Measurements from ENCODE around the gene FH. TPM values are rescaled to one million over a fixed set of nuclear protein-coding genes. Genes with fewer than 3 reads are reported as not detected.

The FH gene
- total RNA-seq, 2 experiments from 2014 or later, result 53.5 to 54.7 TPM

GRCh38 chr1:241536304-241536703, 16.7 kb upstream of the FH start:
- DNase-seq, result no peak
- no peak overlapping the region for H3K27ac Mint-ChIP-seq
- POLR2A ChIA-PET, result no interaction called here
- H3K4me3 Mint-ChIP-seq, result no peak overlapping the region
- H3K36me3 Mint-ChIP-seq, result no peaks in the 10 kb centered on the region
- H3K9me3 Mint-ChIP-seq, result no peaks in the 10 kb centered on the region
- H3K27me3 Mint-ChIP-seq, result peaks cover 5% of the 10 kb centered on the region
- ATAC-seq (ENCODE audit: low read depth), result no peak
- peaks cover 3% of the 10 kb centered on the region for H3K4me1 Mint-ChIP-seq

- Mint-ChIP-seq H3K9me3 (no peaks in the 10 kb centered on the region), H3K36me3 (no peaks in the 10 kb centered on the region), H3K27me3 (peaks cover 7% of the 10 kb centered on the region), H3K27ac (no peak overlapping the region), H3K4me1 (peaks cover 6% of the 10 kb centered on the region), H3K4me3 (no peak overlapping the region)
- POLR2A ChIA-PET, result interaction anchor here (1.0 kb wide), 1 partner anchor 376 kb away, joined by 3 read pairs; no protein-coding TSS in a partner anchor
- ATAC-seq (ENCODE audit: low read depth) (no peak), DNase-seq (no peak)
Observed at GRCh38 chr1:241533326-241534115, 14.0 kb upstream of the FH start.

DNA sequence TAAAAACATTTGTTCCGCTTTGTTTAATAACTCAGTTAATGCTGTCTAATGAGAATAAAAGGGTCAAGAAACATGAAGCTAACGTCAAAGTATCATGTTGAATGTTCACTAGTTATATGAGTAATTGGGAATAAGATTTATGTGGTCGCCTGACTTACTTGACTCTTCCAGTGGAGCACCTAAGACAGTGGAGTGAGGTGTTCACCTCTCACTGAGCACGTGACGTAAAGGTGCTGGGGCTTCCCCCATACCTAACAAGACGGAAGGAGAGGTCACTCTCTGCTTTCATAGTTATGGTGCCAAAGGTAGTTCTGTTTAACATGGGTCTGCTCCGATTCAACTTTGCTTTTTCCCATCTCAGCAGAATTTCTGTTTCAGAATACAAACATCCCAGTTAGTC, 13.3 kb upstream of the FH start:
- Mint-ChIP-seq H3K36me3 (no peaks in the 10 kb centered on the region), H3K9me3 (no peaks in the 10 kb centered on the region), H3K4me3 (no peak overlapping the region), H3K27me3 (peaks cover 9% of the 10 kb centered on the region), H3K27ac (no peak overlapping the region), H3K4me1 (peaks cover 6% of the 10 kb centered on the region)
- ATAC-seq (ENCODE audit: low read depth), result no peak
- no peak for DNase-seq
- POLR2A ChIA-PET, result interaction anchor here (1.0 kb wide), 1 partner anchor 376 kb away, joined by 3 read pairs; no protein-coding TSS in a partner anchor

DNA sequence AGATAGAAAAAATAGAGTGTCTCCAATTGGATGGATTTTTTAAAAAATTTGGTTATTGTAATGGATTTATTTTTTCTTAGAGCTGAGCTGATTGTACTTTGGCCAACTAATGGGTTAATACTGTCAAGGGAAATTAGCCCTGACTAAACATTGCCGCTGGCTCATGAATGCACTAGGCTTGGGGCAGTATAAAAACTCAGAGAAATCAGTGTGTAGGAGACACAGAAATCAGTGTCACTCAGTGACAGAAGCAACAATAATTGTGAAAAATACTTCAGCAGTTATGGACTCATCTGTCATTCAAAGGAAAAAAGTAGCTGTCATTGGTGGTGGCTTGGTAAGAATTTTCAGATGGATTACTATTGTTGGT, 12.6 kb upstream of the FH start, which contains the start of gene KMO:
TSS of gene KMO (plus strand) at position 217 of the 370 bp plus-strand sequence. CDS start at position 284, 67 bp downstream.
- ATAC-seq (ENCODE audit: low read depth), result peak; percentile 37
- POLR2A ChIA-PET, result interaction anchor here (1.0 kb wide), 1 partner anchor 377 kb away, joined by 3 read pairs; no protein-coding TSS in a partner anchor
- H3K4me1 Mint-ChIP-seq, result peaks cover 6% of the 10 kb centered on the region
- H3K27me3 Mint-ChIP-seq, result peaks cover 11% of the 10 kb centered on the region
- H3K9me3 Mint-ChIP-seq, result no peaks in the 10 kb centered on the region
- peak within 1 kb of the TSS; percentile 97 for H3K27ac Mint-ChIP-seq
- no peak for DNase-seq
- H3K36me3 Mint-ChIP-seq, result no peaks in the 10 kb centered on the region
- peak within 1 kb of the TSS; percentile 99 for H3K4me3 Mint-ChIP-seq

GRCh38 chr1:241531195-241532161, 11.9 kb upstream of the FH start:
- ATAC-seq (ENCODE audit: low read depth), result peak; percentile 78
- H3K4me3 Mint-ChIP-seq, result peak overlapping the region; percentile 99
- peak overlapping the region; percentile 97 for H3K27ac Mint-ChIP-seq
- POLR2A ChIA-PET, result no interaction called here
- DNase-seq, result no peak
- no peaks in the 10 kb centered on the region for H3K36me3 Mint-ChIP-seq
- H3K9me3 Mint-ChIP-seq, result no peaks in the 10 kb centered on the region
- H3K27me3 Mint-ChIP-seq, result peaks cover 11% of the 10 kb centered on the region
- peaks cover 6% of the 10 kb centered on the region for H3K4me1 Mint-ChIP-seq

- Mint-ChIP-seq H3K4me3 (no peak overlapping the region), H3K36me3 (no peaks in the 10 kb centered on the region), H3K4me1 (peaks cover 4% of the 10 kb centered on the region), H3K9me3 (no peaks in the 10 kb centered on the region), H3K27ac (no peak overlapping the region), H3K27me3 (peaks cover 34% of the 10 kb centered on the region)
- POLR2A ChIA-PET, result no interaction called here
- ATAC-seq (ENCODE audit: low read depth), result no peak
- DNase-seq, result no peak
Observed at GRCh38 chr1:241527146-241527545, 7.6 kb upstream of the FH start.

DNA sequence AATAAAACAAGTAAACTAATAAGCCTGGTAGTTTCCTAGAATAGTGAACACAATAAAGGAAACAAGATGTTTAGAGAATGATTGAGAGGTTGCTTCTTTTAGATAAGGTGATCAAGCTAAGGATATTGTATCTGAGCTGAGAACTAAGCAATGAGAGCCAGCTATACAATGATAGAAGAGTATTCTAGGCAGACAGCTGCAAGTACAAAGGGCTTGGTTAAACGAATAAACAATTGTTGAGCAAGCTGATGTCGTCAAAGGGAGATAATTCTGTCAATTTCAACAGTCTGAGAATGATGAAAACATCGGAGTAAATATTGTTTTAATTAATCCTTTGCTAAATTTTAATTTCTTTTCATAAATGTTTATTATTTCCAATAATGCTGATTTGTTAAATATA, 5.5 kb upstream of the FH start:
- Mint-ChIP-seq H3K4me1 (peaks cover 2% of the 10 kb centered on the region), H3K9me3 (no peaks in the 10 kb centered on the region), H3K27ac (no peak overlapping the region), H3K36me3 (no peaks in the 10 kb centered on the region), H3K4me3 (no peak overlapping the region), H3K27me3 (peaks cover 42% of the 10 kb centered on the region)
- POLR2A ChIA-PET, result no interaction called here
- ATAC-seq (ENCODE audit: low read depth) (no peak), DNase-seq (no peak)

DNA sequence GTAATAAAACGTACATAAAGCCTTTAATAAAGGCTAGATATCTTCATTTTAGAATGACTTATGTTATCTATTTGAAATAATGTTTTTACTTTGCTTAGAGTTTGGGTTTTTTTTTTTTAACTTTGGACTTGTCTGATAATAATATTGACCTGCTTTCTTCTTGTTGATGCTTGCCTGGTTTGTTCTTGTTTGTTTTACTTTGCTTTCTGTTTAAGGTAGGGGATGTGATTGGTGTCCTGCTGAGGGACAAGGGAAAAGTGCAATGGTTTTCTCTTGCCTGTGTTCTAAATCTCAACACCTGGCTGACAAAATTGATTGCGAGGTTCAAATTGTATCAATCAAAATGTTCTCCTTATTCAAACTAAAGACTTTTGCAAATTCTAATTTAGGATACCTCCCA, 2.2 kb upstream of the FH start:
- peaks cover 3% of the 10 kb centered on the region for H3K36me3 Mint-ChIP-seq
- no peak overlapping the region for H3K27ac Mint-ChIP-seq
- peaks cover 11% of the 10 kb centered on the region for H3K4me1 Mint-ChIP-seq
- H3K27me3 Mint-ChIP-seq, result peaks cover 36% of the 10 kb centered on the region
- H3K4me3 Mint-ChIP-seq, result no peak overlapping the region
- POLR2A ChIA-PET, result no interaction called here
- no peaks in the 10 kb centered on the region for H3K9me3 Mint-ChIP-seq
- no peak for DNase-seq
- ATAC-seq (ENCODE audit: low read depth), result no peak

DNA sequence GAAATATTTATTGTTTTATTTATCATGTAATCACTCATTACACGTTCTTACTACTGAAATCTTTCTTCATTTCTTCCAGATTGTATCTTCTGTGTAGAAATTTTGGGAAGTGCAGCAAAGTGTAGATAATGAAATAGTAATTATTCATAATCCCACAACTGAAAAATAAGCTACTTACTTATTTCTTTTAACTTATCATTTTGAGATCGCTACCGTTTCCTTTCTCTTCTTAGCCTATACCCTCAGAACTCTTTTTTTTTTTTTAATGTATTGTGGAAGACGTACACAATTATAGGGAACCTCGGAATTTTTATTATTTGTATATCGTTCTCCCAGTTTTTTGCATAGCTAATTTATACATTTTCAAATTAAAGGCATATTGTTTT, 518 bp upstream of the FH start:
- H3K9me3 Mint-ChIP-seq, result no peaks in the 10 kb centered on the region
- no peak overlapping the region for H3K4me3 Mint-ChIP-seq
- POLR2A ChIA-PET, result interaction anchor here (1.1 to 2.3 kb wide), 2 partner anchors 120 to 157 kb away, joined by 4 to 7 read pairs; partner anchors contain the start of genes CHML and OPN3
- no peak overlapping the region for H3K27ac Mint-ChIP-seq
- ATAC-seq (ENCODE audit: low read depth) (no peak), DNase-seq (no peak)
- peaks cover 30% of the 10 kb centered on the region for H3K27me3 Mint-ChIP-seq
- H3K4me1 Mint-ChIP-seq, result peaks cover 13% of the 10 kb centered on the region
- H3K36me3 Mint-ChIP-seq, result peaks cover 9% of the 10 kb centered on the region

DNA sequence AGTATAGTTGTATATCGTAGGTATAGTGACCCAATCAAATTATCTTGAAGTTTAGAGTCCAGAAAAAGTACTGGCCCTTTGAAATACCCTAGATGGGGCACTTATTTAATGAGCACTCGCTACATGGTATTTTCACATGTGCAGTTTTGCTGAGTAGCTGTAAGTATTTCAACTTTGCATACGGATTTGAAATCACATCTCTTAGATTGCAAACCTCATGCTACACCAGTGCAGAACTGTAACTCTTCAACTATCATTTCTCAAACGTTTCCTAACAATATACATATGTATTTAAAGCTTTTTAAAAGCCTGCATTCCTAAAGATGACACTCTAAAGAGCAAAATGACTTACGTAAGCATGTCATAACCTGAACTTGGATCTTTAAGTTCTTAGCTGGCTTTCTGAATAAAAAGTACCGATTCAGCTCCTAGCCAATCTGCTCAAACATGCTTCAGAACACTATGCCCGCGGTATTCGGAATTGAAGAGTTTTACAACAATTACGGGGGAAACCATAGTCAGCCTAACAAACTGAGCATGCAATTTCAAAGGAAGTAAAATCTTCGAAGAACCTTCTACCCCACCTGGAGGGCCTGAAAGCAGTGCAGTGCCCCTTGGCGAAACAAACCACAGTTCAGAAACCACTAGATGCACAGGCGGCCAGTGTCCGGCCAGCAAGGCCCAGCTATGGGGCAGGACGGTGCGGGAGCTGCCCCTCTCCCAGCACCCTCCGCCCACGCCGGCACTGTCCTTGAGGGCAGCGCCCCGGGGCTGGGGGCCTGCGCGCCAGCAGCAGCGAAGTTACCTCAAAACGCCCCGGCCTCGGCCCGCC, 863 bp downstream of the FH start:
- Mint-ChIP-seq H3K36me3 (peaks cover 15% of the 10 kb centered on the region), H3K4me3 (peak overlapping the region; percentile 92), H3K9me3 (no peaks in the 10 kb centered on the region), H3K27me3 (peaks cover 20% of the 10 kb centered on the region), H3K4me1 (peaks cover 17% of the 10 kb centered on the region), H3K27ac (peak overlapping the region; percentile 83)
- DNase-seq (no peak), ATAC-seq (ENCODE audit: low read depth) (no peak)
- POLR2A ChIA-PET, result interaction anchor here (1.1 to 2.3 kb wide), 2 partner anchors 122 to 158 kb away, joined by 4 to 7 read pairs; partner anchors contain the start of genes CHML and OPN3

DNA sequence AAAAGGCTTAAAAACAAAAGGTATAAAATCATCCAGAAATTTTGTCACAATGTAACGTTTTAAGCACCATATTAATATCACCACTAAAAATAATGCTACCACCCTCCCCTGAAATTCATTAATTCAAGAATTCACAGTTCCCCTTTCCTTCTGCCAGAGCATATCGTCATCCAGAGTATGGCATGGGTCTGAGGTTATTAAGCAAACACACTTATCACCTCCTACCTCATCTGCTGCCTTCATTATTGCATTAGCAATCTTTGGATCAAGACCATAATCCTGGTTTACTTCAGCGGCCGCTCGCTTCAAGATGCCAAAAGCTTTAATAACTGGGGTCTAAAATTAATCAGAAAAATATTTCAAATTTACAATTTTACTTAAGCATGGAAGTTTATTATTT, 6.2 kb downstream of the FH start:
- ATAC-seq (ENCODE audit: low read depth) (no peak), DNase-seq (no peak)
- H3K36me3 Mint-ChIP-seq, result peaks cover 26% of the 10 kb centered on the region
- no peaks in the 10 kb centered on the region for H3K27me3 Mint-ChIP-seq
- peaks cover 15% of the 10 kb centered on the region for H3K4me1 Mint-ChIP-seq
- H3K4me3 Mint-ChIP-seq, result no peak overlapping the region
- no peak overlapping the region for H3K27ac Mint-ChIP-seq
- H3K9me3 Mint-ChIP-seq, result no peaks in the 10 kb centered on the region
- POLR2A ChIA-PET, result no interaction called here

- Mint-ChIP-seq H3K9me3 (no peaks in the 10 kb centered on the region), H3K4me1 (no peaks in the 10 kb centered on the region), H3K4me3 (no peak overlapping the region), H3K27me3 (no peaks in the 10 kb centered on the region), H3K27ac (no peak overlapping the region), H3K36me3 (peaks cover 31% of the 10 kb centered on the region)
- no peak for DNase-seq
- no peak for ATAC-seq (ENCODE audit: low read depth)
- POLR2A ChIA-PET, result no interaction called here
Observed at GRCh38 chr1:241507189-241507863, 12.2 kb downstream of the FH start.

All from activated naive CD8-positive, alpha-beta T cell treated with anti-CD3 and anti-CD28 coated beads, Interleukin-2, amount 10 ng/mL, durations not matched to agents 7 days and 5 days (primary cell).